COR-L47 (cell line): Measurements from ENCODE around the gene ACOD1.
"Not testable (repeated sequence)": the region's sequence is repeated elsewhere in the genome, so short reads cannot be mapped to it uniquely, and the experiment has no call there.

Source experiments
- DNase-seq: peaks from one replicate; lab custom pipeline; 2025; lab: John Stamatoyannopoulos, UW

Gene ACOD1

GRCh38 chr13:76948149-76948548 is at the start of gene ACOD1:
Gene ACOD1, plus strand, starts transcription at chr13:76948511. Its CDS starts 48 bp downstream, at chr13:76948559.
- no peak for DNase-seq

DNA sequence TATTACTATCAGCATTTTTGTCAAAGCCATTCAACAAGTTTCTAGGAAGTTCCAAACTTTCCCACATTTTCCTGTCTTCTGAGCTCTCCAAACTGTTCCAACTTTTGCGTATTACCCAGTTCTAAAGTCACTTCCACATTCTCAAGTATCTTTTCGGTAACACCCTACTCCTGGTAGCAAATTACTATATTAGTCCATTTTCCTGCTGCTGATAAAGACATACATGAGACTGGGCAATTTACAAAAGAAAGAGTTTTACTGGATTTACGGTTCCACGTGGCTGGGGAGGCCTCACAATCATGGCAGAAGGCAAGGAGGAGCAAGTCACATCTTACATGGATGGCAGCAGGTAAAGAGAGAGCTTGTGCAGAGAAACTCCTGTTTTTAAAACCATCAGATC is 49.2 kb upstream of the ACOD1 start:
- not testable (repeated sequence) for DNase-seq

DNA sequence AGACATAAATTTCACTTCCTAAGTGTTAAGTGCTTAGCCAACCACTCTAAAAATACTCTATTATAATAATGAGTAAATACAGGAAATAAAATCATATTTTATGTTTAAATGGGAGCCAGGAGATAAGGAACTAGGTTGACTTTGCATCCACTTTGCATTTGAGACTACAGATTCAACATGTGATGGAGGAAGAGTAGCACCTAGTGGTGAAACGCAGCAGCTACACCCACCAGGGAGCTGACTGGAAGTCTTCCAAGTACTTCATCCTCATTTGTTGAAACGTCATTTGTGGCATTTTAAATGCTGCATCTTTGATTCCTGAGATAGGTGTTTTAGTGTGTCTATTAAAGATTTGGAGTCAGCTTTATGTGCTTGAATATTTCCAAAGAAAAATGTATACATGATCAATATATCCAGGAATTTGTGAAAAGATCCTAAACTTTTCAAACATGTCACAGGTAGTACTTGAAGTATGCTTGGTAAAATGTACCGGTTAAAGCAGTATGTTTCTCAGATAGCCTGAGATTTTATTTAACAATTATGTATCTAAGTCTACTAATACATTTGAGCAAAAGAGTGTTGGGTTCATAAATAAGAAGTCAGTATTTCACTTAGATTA is 44.7 kb upstream of the ACOD1 start:
- DNase-seq: peak; percentile 54

DNA sequence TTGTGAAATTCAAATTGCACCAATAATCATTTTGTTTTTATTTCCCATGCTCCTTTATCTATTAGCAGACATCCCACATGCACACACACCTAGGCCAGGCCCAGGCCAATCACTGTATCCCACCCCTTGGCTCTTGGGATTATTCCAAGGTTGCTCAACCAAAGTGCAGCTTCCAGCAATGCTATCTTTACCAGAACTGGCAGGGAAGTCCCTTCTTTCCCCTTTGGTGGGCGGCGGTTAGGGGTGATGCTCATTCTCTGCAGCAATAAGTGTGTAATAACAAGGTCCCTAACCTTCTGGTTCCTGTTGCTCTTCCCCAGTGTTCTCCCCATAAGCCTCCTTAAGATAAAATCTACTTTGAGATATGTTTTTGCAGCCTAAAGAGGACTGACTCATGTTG is 43.8 kb upstream of the ACOD1 start:
- DNase-seq: no peak

- DNase-seq: no peak
Measured at GRCh38 chr13:76912476-76912875, 35.8 kb upstream of the ACOD1 start.

- no peak for DNase-seq
Measured at GRCh38 chr13:76913898-76914297, 34.4 kb upstream of the ACOD1 start.

DNA sequence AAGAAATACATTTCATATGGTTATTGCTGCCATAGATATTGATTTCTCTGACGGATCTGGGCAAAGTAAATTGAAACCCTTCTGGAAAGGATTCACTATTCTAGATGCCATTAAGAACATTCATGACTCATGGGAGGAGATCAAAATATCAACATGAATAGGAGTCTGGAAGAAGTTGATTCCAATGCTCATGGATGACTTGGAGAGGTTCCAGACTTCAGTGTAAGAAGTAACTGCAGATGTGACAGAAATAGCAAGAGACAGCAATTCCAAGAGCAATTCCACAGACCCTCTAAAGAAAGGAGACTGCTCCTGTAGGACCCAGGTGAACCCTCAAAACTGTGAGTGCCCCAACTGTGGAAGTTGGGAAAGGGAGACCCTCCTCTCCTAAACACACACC is 31.2 kb upstream of the ACOD1 start:
- no peak for DNase-seq

GRCh38 chr13:76917755-76918481 is 30.4 kb upstream of the ACOD1 start:
- not testable (repeated sequence) for DNase-seq

DNA sequence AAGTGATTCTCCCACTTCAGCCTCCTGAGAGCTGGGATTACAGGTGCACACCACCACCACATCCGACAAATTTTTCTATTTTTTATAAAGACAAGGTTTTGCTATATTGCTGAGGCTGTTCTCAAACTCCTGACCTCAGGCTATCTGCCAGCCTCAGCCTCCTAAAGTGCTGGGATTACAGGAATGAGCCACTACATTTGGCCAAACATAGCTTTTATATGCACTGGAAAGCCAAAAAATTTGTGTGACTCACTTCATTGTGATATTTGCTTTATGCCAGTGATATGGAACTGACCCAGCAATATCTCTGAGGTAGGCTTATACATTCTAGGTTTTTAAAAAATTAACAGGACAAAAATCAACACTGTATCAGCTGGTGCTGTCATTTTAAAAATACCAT is 26.8 kb upstream of the ACOD1 start:
- no peak for DNase-seq

- DNase-seq: no peak
Measured at GRCh38 chr13:76925115-76925514, 23.2 kb upstream of the ACOD1 start.

- no peak for DNase-seq
Measured at GRCh38 chr13:76927955-76928354, 20.4 kb upstream of the ACOD1 start.

GRCh38 chr13:76928456-76928855 is 19.9 kb upstream of the ACOD1 start:
- DNase-seq: no peak

GRCh38 chr13:76929320-76929719 is 19.0 kb upstream of the ACOD1 start:
- DNase-seq: no peak

- no peak for DNase-seq
Measured at GRCh38 chr13:76929851-76930374, 18.4 kb upstream of the ACOD1 start.

GRCh38 chr13:76932076-76932475 is 16.2 kb upstream of the ACOD1 start:
- DNase-seq: no peak

GRCh38 chr13:76934671-76935070 is 13.6 kb upstream of the ACOD1 start:
- no peak for DNase-seq

DNA sequence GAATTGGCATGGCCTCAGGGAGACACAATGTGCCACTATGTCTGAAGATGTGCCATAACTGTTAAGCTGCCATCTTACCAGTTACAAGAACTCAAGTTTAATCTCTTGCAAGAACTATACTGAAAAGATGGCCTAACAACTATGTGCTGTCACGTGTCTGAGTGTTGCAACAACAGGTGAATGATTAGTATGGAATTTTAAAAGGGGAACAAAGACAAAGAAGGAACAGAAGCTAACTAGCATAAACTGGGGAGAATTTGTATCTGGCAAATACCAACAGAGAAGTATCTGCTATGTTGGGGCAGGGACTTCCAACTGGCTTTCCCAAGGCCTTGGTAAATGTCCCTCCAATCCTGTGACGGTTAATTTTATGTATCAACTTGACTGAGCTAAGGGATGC is 11.5 kb upstream of the ACOD1 start:
- no peak for DNase-seq

GRCh38 chr13:76937281-76937820 is 11.0 kb upstream of the ACOD1 start:
- no peak for DNase-seq

GRCh38 chr13:76939215-76939614 is 9.1 kb upstream of the ACOD1 start:
- no peak for DNase-seq

GRCh38 chr13:76942363-76942762 is 5.9 kb upstream of the ACOD1 start:
- DNase-seq: no peak

DNA sequence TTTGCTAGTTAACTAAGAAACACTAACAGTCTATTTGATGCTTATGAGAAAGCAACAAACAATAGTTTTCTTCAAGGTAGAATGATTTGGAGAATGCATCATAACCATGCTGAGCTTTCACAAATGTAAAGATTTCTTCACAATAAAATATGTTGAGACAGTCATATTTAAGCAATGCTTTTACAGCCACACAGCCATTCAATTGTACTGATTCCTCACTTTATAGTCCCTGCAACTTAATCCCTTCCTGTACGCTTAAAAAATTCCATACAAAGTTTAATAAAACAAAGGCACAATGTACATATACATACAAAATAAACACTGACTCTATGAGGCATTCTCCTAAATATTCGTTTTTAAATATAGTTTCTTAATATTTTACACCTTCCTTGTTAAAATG is 4.7 kb upstream of the ACOD1 start:
- no peak for DNase-seq

- no peak for DNase-seq
Measured at GRCh38 chr13:76944456-76944855, 3.9 kb upstream of the ACOD1 start.

- DNase-seq: no peak
Measured at GRCh38 chr13:76950101-76950500, 1.8 kb downstream of the ACOD1 start.
